ENCODE results near the gene HAUS8.

The HAUS8 gene

GRCh38 chr19:17112700-17113099, 37.4 kb upstream of the HAUS8 start:
- TF ChIP-seq SIN3A (IDR thresholded peaks at IDR 0.05; ENCODE audit: borderline replicate concordance, insufficient read depth, low read length) = no peak
- no peak for TF ChIP-seq FOXP2 (optimal IDR thresholded peaks at IDR 0.05; ENCODE audit: borderline replicate concordance, extremely low read depth, extremely low read length, insufficient read depth)
- no peak for TF ChIP-seq POLR2AphosphoS5 (IDR thresholded peaks at IDR 0.05; ENCODE audit: low read depth, low read length)
- TF ChIP-seq TAF1 (IDR thresholded peaks at IDR 0.05; ENCODE audit: borderline replicate concordance, insufficient read depth, low read length) = no peak
- TF ChIP-seq, protein P1, sequence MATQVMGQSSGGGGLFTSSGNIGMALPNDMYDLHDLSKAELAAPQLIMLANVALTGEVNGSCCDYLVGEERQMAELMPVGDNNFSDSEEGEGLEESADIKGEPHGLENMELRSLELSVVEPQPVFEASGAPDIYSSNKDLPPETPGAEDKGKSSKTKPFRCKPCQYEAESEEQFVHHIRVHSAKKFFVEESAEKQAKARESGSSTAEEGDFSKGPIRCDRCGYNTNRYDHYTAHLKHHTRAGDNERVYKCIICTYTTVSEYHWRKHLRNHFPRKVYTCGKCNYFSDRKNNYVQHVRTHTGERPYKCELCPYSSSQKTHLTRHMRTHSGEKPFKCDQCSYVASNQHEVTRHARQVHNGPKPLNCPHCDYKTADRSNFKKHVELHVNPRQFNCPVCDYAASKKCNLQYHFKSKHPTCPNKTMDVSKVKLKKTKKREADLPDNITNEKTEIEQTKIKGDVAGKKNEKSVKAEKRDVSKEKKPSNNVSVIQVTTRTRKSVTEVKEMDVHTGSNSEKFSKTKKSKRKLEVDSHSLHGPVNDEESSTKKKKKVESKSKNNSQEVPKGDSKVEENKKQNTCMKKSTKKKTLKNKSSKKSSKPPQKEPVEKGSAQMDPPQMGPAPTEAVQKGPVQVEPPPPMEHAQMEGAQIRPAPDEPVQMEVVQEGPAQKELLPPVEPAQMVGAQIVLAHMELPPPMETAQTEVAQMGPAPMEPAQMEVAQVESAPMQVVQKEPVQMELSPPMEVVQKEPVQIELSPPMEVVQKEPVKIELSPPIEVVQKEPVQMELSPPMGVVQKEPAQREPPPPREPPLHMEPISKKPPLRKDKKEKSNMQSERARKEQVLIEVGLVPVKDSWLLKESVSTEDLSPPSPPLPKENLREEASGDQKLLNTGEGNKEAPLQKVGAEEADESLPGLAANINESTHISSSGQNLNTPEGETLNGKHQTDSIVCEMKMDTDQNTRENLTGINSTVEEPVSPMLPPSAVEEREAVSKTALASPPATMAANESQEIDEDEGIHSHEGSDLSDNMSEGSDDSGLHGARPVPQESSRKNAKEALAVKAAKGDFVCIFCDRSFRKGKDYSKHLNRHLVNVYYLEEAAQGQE (IDR thresholded peaks at IDR 0.05; ENCODE audit: insufficient read depth in 1 of 2, low read depth in 2 of 2, low read length in 2 of 2) = no peak

- TF ChIP-seq SIN3A (IDR thresholded peaks at IDR 0.05; ENCODE audit: borderline replicate concordance, insufficient read depth, low read length) (no peak), TAF1 (IDR thresholded peaks at IDR 0.05; ENCODE audit: borderline replicate concordance, insufficient read depth, low read length) (no peak)
Measured at GRCh38 chr19:17112271-17112670, 37.0 kb upstream of the HAUS8 start.

- TF ChIP-seq SIN3A (IDR thresholded peaks at IDR 0.05; ENCODE audit: borderline replicate concordance, insufficient read depth, low read length) (no peak), FOXP2 (optimal IDR thresholded peaks at IDR 0.05; ENCODE audit: borderline replicate concordance, extremely low read depth, extremely low read length, insufficient read depth) (no peak), POLR2AphosphoS5 (IDR thresholded peaks at IDR 0.05; ENCODE audit: low read depth, low read length) (no peak)
Measured at GRCh38 chr19:17111766-17112165, 36.5 kb upstream of the HAUS8 start.

- TF ChIP-seq POLR2AphosphoS5 (IDR thresholded peaks at IDR 0.05; ENCODE audit: low read depth, low read length) (no peak), SIN3A (IDR thresholded peaks at IDR 0.05; ENCODE audit: borderline replicate concordance, insufficient read depth, low read length) (no peak), FOXP2 (optimal IDR thresholded peaks at IDR 0.05; ENCODE audit: borderline replicate concordance, extremely low read depth, extremely low read length, insufficient read depth) (no peak), TAF1 (IDR thresholded peaks at IDR 0.05; ENCODE audit: borderline replicate concordance, insufficient read depth, low read length) (no peak)
- TF ChIP-seq, protein P1 (IDR thresholded peaks at IDR 0.05; ENCODE audit: insufficient read depth in 1 of 2, low read depth in 2 of 2, low read length in 2 of 2) = no peak
Measured at GRCh38 chr19:17110599-17110966, 35.3 kb upstream of the HAUS8 start.

GRCh38 chr19:17109962-17110598, 34.8 kb upstream of the HAUS8 start:
- no peak for TF ChIP-seq SIN3A (IDR thresholded peaks at IDR 0.05; ENCODE audit: borderline replicate concordance, insufficient read depth, low read length)
- TF ChIP-seq, protein P1 (IDR thresholded peaks at IDR 0.05; ENCODE audit: insufficient read depth in 1 of 2, low read depth in 2 of 2, low read length in 2 of 2) = no peak

GRCh38 chr19:17109300-17109699, 34.0 kb upstream of the HAUS8 start:
- TF ChIP-seq, protein P1 (IDR thresholded peaks at IDR 0.05; ENCODE audit: insufficient read depth in 1 of 2, low read depth in 2 of 2, low read length in 2 of 2) = no peak
- TF ChIP-seq POLR2AphosphoS5 (IDR thresholded peaks at IDR 0.05; ENCODE audit: low read depth, low read length) (no peak), SIN3A (IDR thresholded peaks at IDR 0.05; ENCODE audit: borderline replicate concordance, insufficient read depth, low read length) (no peak), TAF1 (IDR thresholded peaks at IDR 0.05; ENCODE audit: borderline replicate concordance, insufficient read depth, low read length) (no peak), FOXP2 (optimal IDR thresholded peaks at IDR 0.05; ENCODE audit: borderline replicate concordance, extremely low read depth, extremely low read length, insufficient read depth) (no peak)
